Renal cortex interstitium (tissue), 11 donors: ENCODE data around the gene NR2C2. TPM values are rescaled to one million over a fixed set of nuclear protein-coding genes. Genes with fewer than 3 reads are reported as not detected.

Experiments
- DNase-seq, 11 donors: peaks; one replicate each; pipeline ENCODE4 v3.0.0-alpha.2; 2013; ENCODE audit warnings: low read depth in 9 of 11, low spot score in 4 of 11; ENCODE audit errors: extremely low read depth in 1 of 11
- polyA plus RNA-seq, 3 donors: library from polyadenylated mRNA; unstranded; fragments of 120-200 nt; gene quantifications; one replicate each; pipeline ENCODE4 v1.2.1, GENCODE V29; 2013; ENCODE audit not compliant: insufficient read length in 3 of 3

Gene NR2C2
- polyA plus RNA-seq, 3 donors: 43.4 to 61.8 (median 44.4) TPM

GRCh38 chr3:14914779-14915117 lies 32.6 kb upstream of the NR2C2 start:
- no peak for DNase-seq

GRCh38 chr3:14915636-14916222 lies 31.7 kb upstream of the NR2C2 start:
- DNase-seq: no peak

GRCh38 chr3:14918356-14918860 lies 29.0 kb upstream of the NR2C2 start:
- DNase-seq: no peak

GRCh38 chr3:14920536-14920935 lies 26.8 kb upstream of the NR2C2 start:
- DNase-seq: no peak

- DNase-seq: peak; percentile 56 to 83 (median 76)
Observed at GRCh38 chr3:14921034-14921616, 26.3 kb upstream of the NR2C2 start.

- DNase-seq: no peak
Observed at GRCh38 chr3:14921811-14922705, 25.3 kb upstream of the NR2C2 start.

DNA sequence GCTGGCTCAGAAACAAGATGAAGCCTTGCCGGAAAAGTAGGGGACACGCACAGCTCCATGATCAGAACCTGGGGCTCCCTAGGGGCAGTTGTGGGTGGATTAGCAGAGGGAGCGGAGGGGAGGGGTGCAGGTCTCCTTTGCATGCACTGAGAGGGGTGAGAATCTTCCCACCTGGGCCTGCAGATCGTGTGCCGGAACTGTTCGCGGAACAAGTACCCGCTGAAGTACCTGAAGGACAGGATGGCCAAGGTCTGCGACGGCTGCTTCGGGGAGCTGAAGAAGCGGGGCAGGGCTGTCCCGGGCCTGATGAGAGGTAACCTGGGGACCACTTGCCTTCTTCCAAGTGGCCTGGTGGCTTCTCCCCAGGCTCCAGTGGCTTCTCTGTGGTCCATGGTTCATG lies 24.5 kb upstream of the NR2C2 start:
- DNase-seq: no peak

- no peak for DNase-seq
Observed at GRCh38 chr3:14923476-14923875, 23.9 kb upstream of the NR2C2 start.

GRCh38 chr3:14925729-14926591 lies 21.4 kb upstream of the NR2C2 start:
- DNase-seq: peak in 6 of 11 donors; percentile 55 to 74 (median 64)

GRCh38 chr3:14926592-14926991 lies 20.8 kb upstream of the NR2C2 start:
- no peak for DNase-seq

GRCh38 chr3:14927308-14927707 lies 20.1 kb upstream of the NR2C2 start:
- no peak for DNase-seq

- no peak for DNase-seq
Observed at GRCh38 chr3:14929310-14930074, 17.9 kb upstream of the NR2C2 start.

GRCh38 chr3:14933820-14934425 lies 13.5 kb upstream of the NR2C2 start:
- no peak for DNase-seq

DNA sequence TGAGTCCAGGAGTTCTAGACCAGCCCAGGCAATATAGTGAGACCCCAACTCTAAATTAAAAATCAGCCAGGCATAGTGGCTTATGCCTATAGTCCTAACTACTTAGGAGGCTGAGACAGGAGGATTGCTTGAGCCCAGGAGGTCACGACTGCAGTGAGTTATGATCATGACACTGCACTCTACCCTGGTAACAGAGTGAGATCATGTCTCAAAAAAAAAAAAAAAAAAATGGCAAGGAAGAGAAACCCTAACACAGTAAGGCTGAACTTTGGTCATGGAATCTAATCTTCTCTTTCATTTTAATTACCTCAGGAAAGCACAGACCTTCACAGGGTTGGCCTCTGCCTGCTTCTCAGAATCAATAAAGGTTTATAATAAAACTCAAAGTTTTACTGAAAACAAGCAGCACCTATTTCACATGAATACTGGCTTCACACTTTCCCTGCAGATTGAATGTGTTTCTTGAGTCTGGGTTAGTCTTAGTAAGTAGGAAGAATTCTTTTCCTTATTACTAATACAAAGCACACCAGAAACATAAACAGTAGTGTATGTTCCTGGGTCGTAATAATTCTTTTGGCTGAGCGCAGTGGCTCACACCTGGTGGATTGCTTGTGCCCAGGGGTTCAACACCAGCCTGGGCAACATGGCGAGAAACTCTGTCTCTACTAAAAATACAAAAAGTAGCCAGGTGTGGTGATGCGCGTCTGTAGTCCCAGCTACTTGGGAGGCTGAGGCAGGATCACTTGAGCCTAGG lies 11.6 kb upstream of the NR2C2 start:
- DNase-seq: no peak

DNA sequence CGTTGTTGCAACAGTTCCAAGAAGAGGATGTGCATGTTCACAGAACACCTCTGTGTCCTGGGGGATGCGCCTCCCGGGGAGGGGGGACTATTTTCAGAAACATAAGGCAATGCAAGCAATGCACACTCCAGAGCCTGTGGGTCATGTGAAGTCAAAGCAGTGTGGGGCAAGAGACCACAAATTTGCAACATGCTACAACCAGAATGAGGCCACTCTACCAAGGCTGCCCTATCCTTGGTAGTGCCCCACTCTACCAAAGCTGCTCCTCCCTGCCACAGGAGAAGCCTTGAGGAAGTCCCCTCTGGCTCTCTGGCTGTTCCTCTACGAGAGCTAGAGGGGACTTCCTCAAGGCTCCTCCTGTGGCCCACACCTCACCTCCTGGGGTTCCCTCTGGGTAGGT lies 8.4 kb upstream of the NR2C2 start:
- DNase-seq: no peak

- no peak for DNase-seq
Observed at GRCh38 chr3:14941871-14942270, 5.5 kb upstream of the NR2C2 start.

DNA sequence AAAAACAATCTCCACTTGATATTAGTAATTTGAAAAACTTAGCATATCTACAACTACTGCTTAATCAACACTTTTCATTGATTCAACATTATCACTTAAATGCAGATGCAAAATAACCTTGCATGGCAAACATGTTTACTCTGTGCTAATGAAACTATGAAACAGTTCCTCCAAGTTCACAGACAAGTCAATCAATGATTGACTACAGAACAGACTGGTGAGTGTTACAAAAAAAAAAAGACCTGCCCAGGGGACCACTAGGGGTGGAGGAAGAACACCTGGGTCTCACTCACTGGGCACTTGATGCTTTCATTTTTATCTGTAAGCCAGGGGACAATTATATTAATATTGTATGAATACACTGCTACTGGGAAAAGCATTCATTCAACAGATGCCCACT lies 4.3 kb upstream of the NR2C2 start:
- peak in 4 of 11 donors; percentile 17 to 72 (median 42) for DNase-seq
